Fibroblast of the aortic adventitia (primary cell): ENCODE results near the gene GNB3. TPM values are rescaled to one million over a fixed set of nuclear protein-coding genes. Genes with fewer than 3 reads are reported as not detected.

Source experiments
- DNase-seq: peaks from one replicate; pipeline ENCODE4 v3.0.0-alpha.2; 2010; ENCODE audit warnings: low read depth
- H3K4me3 ChIP-seq: 2 replicates; pipeline ENCODE4 v1.5.1; 2011; ENCODE audit warnings: low read depth, mild to moderate bottlenecking, control low read depth, low read length, moderate library complexity
- CTCF ChIP-seq: IDR thresholded peaks from 2 replicates; pipeline ENCODE4 v1.5.1; 2011; ENCODE audit warnings: mild to moderate bottlenecking, low read length, control low read depth, inconsistent platforms; ENCODE audit not compliant: insufficient read depth
- total RNA-seq: library from RNA; depleted of rRNA; stranded (reverse); fragments of >200 nt; gene quantifications from 2 replicates; pipeline ENCODE4 v1.2.3, GENCODE V29; 2012; ENCODE audit warnings: low replicate concordance

Gene GNB3
- total RNA-seq, 1 donor = 3.4 TPM

GRCh38 chr12:6830999-6831398 is 9.7 kb upstream of the GNB3 start:
- TF ChIP-seq CTCF = no peak
- DNase-seq = no peak
- H3K4me3 ChIP-seq = no peak overlapping the region

- no peak for DNase-seq
- H3K4me3 ChIP-seq = no peak overlapping the region
- no peak for TF ChIP-seq CTCF
Observed at GRCh38 chr12:6831450-6831995, 9.2 kb upstream of the GNB3 start.

- TF ChIP-seq CTCF = no peak
- no peak overlapping the region for H3K4me3 ChIP-seq
- DNase-seq = no peak
Observed at GRCh38 chr12:6832125-6832524, 8.6 kb upstream of the GNB3 start.

- H3K4me3 ChIP-seq = no peak overlapping the region
- no peak for DNase-seq
- no peak for TF ChIP-seq CTCF
Observed at GRCh38 chr12:6833189-6833890, 7.4 kb upstream of the GNB3 start.

- H3K4me3 ChIP-seq = no peak overlapping the region
- no peak for TF ChIP-seq CTCF
- no peak for DNase-seq
Observed at GRCh38 chr12:6834254-6834653, 6.5 kb upstream of the GNB3 start.

- no peak for DNase-seq
- TF ChIP-seq CTCF = no peak
- H3K4me3 ChIP-seq = no peak overlapping the region
Observed at GRCh38 chr12:6834873-6835272, 5.9 kb upstream of the GNB3 start.

GRCh38 chr12:6836851-6837250 is 3.9 kb upstream of the GNB3 start:
- DNase-seq = no peak
- no peak for TF ChIP-seq CTCF
- no peak overlapping the region for H3K4me3 ChIP-seq
